Ovary (tissue), 9 donors: Measurements from ENCODE around the gene BMPR1A. TPM values are rescaled to one million over a fixed set of nuclear protein-coding genes. Genes with fewer than 3 reads are reported as not detected.
A peak's percentile ranks its signal among the peaks of the same experiment; 100 is the strongest.
"Not testable (repeated sequence)": the region's sequence is repeated elsewhere in the genome, so short reads cannot be mapped to it uniquely, and the experiment has no call there.

Experiments used
- DNase-seq, 5 donors: peaks; one replicate each; pipeline ENCODE4 v3.0.0-alpha.2; 2019 to 2020
- H3K27ac ChIP-seq, 2 donors: fragments of 200-600 bp; one replicate each; pipeline versions ENCODE4 v1.5.1 to v1.8.0; 2019 to 2022
- H3K27me3 ChIP-seq: fragments of 200-600 bp; one replicate; pipeline ENCODE4 v1.8.0; 2022
- H3K36me3 ChIP-seq: fragments of 200-600 bp; sonication (generic); one replicate; pipeline ENCODE4 v1.5.1; 2019
- H3K4me1 ChIP-seq: one replicate; pipeline ENCODE4 v1.8.1; 2013; ENCODE audit warnings: mild to moderate bottlenecking, moderate library complexity; ENCODE audit not compliant: insufficient read depth
- H3K4me3 ChIP-seq: fragments of 200-600 bp; sonication (generic); one replicate; pipeline ENCODE4 v1.5.1; 2017
- H3K9me3 ChIP-seq, 2 donors: fragments of 200-600 bp in 1 of 2; sonication (generic) in 1 of 2; one replicate each; pipeline versions ENCODE4 v1.5.1 to v1.8.1; 2013 to 2019; ENCODE audit warnings: mild to moderate bottlenecking in 1 of 2, moderate library complexity in 1 of 2
- EP300 ChIP-seq: sonication (generic); formaldehyde crosslinking; IDR thresholded peaks from one replicate; pipeline ENCODE4 v1.6.1; 2017; ENCODE audit warnings: antibody characterized with exemption
- POLR2A ChIP-seq: fragments of 450-650 bp; IDR thresholded peaks from one replicate; pipeline ENCODE4 v1.6.1; 2017; ENCODE audit warnings: antibody characterized with exemption, mild to moderate bottlenecking, moderate library complexity
- WGBS, 3 donors: extraction: QIAGEN DNeasy Blood & Tissue Kit in 1 of 3; methylation state at CpG; one replicate each; pipeline versions ENCODE4 v1.1.5 to v1.1.7; 2013 to 2017; 5-methylcytosine and 5-hydroxymethylcytosine counted together
- intact Hi-C, 4 donors: fragments of 100-400 bp; cut with DNase I; formaldehyde crosslinking; loops; one replicate each; pipeline versions ENCODE4 v1.11.0 to v1.15.1; 2022 to 2023
- polyA plus RNA-seq, 2 donors: library from polyadenylated mRNA; stranded (reverse); fragments of 200-250 nt in 1 of 2; fragments of 350-450 nt in 1 of 2; fragmentation: Illumina TruSeq in 1 of 2; extraction: RNeasy Lipid Tissue Mini Kit (QIAGEN cat#74804) in 1 of 2; gene quantifications; one replicate each; pipeline ENCODE4 v1.2.3, GENCODE V29; 2013 to 2014
- total RNA-seq, 7 donors: library from RNA; depleted of rRNA in 2 of 7; stranded (reverse); fragments of >200 nt in 2 of 7; fragmentation: NEBNext Ultra II Directional in 3 of 7; extraction: Animal tissue kit (Norgen Biotek cat#: 25700) in 3 of 7; gene quantifications; one replicate each; pipeline versions ENCODE4 v1.1.0 to v1.2.4, GENCODE V29; 2016 to 2023
- TF ChIP-seq, protein P1 (sequence below), 3 donors: fragments of 450-650 bp in 2 of 3; fragments of 200-600 bp in 1 of 3; IDR thresholded peaks; one replicate each; pipeline versions ENCODE4 v1.5.1 to v1.8.0; 2016 to 2022; ENCODE audit warnings: antibody characterized with exemption in 3 of 3, mild to moderate bottlenecking in 1 of 3
- donor health status: DM: no; HTN: no; CAD: no; lungs with moderate emphysema.
- donor health status: DM: no; HTN: no; CAD: no.
- donor health status: Bipolar disorder and iron deficiency.
- donor health status: DM: yes; HTN: yes; CAD: no.
- donor health status: DM: no; HTN: no; CAD: no.
- donor health status: DM: yes; HTN: yes; CAD: no.

BMPR1A gene
- total and polyA plus RNA-seq, 9 donors: 19.0 to 77.9 (median 55.8) TPM

DNA sequence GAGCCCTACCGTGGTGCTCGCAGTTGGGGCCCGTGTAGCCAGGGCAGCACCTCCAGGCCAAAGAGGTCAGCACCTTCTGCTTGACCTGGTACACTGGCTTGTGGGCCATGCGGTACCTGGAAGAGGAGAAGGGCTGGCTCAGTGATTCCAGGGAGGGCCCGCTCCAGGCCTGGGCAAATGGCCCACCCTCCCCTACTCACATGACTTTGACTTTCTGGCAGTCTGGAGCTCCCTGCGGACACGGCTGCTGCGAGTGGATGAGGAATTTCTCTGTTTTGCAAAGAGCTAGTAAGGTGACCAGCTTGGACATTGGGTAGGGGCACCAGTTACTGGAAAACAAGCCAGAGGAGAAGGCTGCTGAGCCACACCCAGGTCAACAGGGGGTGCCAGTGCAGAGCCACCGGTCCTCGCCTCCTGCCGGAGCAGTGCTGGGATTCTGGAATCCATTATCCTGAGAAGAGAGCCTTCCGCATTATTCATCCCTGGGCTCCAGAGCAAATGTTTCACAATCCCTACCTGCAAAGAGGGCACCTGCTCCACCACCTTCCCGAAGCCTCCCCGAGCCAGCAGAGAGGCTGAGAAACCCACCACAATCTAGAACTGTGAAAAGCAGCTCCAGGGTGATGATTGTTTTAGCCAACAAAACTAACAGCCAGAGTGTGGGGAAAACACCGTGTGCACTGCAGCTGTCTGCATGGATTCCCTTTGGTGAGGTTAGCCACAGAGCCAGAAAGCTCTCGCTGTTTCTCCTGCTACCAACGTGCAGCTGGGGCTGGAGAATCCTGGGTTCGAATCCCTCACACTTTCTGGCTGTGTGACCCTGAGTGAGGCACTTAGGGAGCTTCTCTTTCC, 189.2 kb downstream of the BMPR1A start:
- Histone ChIP-seq H3K27ac (no peak overlapping the region), H3K9me3 (no peaks in the 10 kb centered on the region), H3K27me3 (no peaks in the 10 kb centered on the region), H3K4me1 (peaks cover 12% of the 10 kb centered on the region), H3K4me3 (no peak overlapping the region), H3K36me3 (no peaks in the 10 kb centered on the region)
- WGBS, 3 donors: 37 to 44% (median 39%) methylated on average over 18 of the region's 18 CpGs
- TF ChIP-seq, protein P1, sequence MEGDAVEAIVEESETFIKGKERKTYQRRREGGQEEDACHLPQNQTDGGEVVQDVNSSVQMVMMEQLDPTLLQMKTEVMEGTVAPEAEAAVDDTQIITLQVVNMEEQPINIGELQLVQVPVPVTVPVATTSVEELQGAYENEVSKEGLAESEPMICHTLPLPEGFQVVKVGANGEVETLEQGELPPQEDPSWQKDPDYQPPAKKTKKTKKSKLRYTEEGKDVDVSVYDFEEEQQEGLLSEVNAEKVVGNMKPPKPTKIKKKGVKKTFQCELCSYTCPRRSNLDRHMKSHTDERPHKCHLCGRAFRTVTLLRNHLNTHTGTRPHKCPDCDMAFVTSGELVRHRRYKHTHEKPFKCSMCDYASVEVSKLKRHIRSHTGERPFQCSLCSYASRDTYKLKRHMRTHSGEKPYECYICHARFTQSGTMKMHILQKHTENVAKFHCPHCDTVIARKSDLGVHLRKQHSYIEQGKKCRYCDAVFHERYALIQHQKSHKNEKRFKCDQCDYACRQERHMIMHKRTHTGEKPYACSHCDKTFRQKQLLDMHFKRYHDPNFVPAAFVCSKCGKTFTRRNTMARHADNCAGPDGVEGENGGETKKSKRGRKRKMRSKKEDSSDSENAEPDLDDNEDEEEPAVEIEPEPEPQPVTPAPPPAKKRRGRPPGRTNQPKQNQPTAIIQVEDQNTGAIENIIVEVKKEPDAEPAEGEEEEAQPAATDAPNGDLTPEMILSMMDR (IDR thresholded peaks at IDR 0.05): no peak
- TF ChIP-seq POLR2A (no peak), EP300 (no peak)
- intact Hi-C loops: no loop called here
- DNase-seq: peak in 4 of 5 donors; percentile 43 to 65 (median 60)

DNA sequence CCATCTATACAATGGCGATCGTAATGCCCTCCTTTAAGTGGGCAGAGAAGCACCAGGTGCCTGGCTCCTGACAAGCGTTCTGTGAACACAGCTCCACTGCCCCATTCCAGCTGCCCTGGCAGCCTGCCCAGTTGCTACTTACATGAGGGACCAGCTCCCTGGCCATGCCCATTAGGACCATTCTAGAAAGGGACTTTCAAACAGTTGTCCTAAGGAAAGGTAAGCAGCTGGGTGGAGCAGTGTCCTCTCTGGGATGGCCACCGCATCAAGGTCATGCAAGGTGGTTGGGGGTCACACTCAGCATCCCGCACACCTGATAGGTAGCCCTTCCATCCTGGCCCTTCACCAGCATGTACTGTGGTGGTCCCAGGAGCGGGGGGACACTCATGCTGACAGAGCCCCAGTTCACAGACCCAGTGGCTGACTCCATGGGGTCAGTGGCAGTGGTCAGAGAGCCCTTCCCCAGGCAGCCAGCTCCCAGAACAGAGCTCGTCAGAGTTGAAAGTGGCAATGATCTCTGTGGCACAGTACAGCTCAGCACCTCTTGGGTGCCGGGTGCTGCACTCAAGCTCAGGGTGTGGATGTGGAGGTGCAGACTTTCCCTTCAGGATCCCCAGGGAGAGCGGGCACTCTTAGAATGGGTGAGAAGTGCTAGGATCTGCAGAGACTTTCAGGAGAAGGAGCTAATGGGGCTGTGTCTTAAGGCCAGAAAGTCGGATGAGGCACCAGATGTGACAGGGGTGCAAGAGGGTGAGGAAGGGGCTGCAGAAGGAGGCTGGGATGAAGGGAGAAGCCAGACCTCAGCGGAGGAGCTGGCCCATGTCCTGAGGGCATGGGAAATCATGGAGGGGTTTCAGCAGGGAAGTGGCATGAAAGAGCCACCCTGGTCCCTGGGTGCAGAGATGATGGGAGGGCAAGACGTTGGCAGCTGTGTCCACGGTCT, 190.1 kb downstream of the BMPR1A start:
- Histone ChIP-seq H3K27ac (no peak overlapping the region), H3K27me3 (no peaks in the 10 kb centered on the region), H3K4me3 (no peak overlapping the region), H3K4me1 (peaks cover 12% of the 10 kb centered on the region), H3K9me3 (no peaks in the 10 kb centered on the region), H3K36me3 (no peaks in the 10 kb centered on the region)
- TF ChIP-seq EP300 (no peak), POLR2A (no peak)
- TF ChIP-seq, protein P1 (IDR thresholded peaks at IDR 0.05): no peak
- intact Hi-C loops: no loop called here
- DNase-seq: peak in 4 of 5 donors; percentile 48 to 66 (median 60)
- 76 to 84% (median 78%) methylated on average over 13 of the region's 13 CpGs for WGBS, 3 donors

DNA sequence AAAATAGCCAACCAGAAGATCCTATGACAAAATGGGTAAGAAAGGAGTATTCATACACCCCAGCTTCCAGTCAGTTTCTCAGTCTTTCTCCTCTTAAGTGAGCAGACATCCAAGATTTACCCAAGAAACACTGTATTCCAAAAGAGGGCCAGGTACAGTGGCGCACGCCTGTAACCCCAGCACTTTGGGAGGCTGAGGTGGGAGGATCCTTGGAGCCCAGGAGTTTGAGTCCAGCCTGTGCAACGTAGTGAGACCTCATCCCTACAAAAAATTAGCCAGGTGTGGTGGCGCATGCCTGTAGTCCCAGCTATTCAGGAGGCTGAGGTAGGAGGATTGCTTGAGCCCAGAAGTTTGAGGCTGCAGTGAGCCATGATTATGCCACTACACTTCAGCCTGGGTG, 191.4 kb downstream of the BMPR1A start:
- WGBS, 3 donors: 93 to 94% (median 93%) methylated on average over 4 of the region's 4 CpGs
- H3K4me3 ChIP-seq, H3K27me3 ChIP-seq, H3K27ac ChIP-seq, intact Hi-C loops, H3K36me3 ChIP-seq, H3K9me3 ChIP-seq: not testable (repeated sequence)
- DNase-seq: peak in 1 of 5 donors; percentile 7
- H3K4me1 ChIP-seq: peaks cover 12% of the 10 kb centered on the region

DNA sequence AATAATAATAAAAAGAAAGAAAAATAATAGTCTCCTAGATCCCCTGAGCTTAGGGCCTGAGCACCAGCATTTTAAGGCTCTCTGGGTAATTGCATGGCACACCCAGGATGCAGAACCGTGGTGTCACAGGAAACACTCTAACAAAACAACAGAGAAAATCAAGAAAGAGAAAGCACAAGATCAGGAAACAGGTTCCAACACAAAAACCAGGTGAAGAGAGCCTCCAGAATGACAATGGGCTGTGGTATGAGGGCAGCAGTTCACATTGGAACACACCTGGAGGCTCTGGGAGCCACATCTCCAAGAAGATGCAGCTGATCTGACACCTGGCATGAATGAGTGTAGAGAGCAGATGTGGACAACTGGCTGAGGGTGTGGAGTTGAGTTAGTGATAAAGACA, 193.9 kb downstream of the BMPR1A start:
- WGBS, 3 donors: 45 to 65% (median 62%) methylated on average over 1 of the region's 1 CpG
- no peak for TF ChIP-seq POLR2A
- TF ChIP-seq EP300: no peak
- TF ChIP-seq, protein P1 (IDR thresholded peaks at IDR 0.05): no peak
- Histone ChIP-seq H3K4me1 (peaks cover 24% of the 10 kb centered on the region), H3K27ac (no peak overlapping the region), H3K4me3 (no peak overlapping the region), H3K27me3 (no peaks in the 10 kb centered on the region), H3K9me3 (no peaks in the 10 kb centered on the region), H3K36me3 (no peaks in the 10 kb centered on the region)
- intact Hi-C loops: no loop called here
- peak in 3 of 5 donors; percentile 0 to 4 (median 1) for DNase-seq
